IMR-90 (cell line): ENCODE results near the gene EXOC6B. TPM values are rescaled to one million over a fixed set of nuclear protein-coding genes. Genes with fewer than 3 reads are reported as not detected.

Experiments used
- ATAC-seq: fragments of 200-7000 bp; cut with Tn5 transposase; 2 replicates; pipeline ENCODE4 v1.9.1; 2020; ENCODE audit warnings: low read depth, mild to moderate bottlenecking, moderate library complexity
- BruUV-seq: library from RNA; stranded (reverse); fragments of 400-500 nt; replicated peaks from 2 replicates; lab custom pipeline; 2021; lab: Mats Ljungman, UMichigan
- CTCF ChIA-PET: fragments of 300-600 bp; formaldehyde crosslinking; extraction: SDS; loops from one replicate; lab custom pipeline; 2021; ENCODE audit warnings: antibody characterized with exemption; lab: Yijun Ruan, JAX
- POLR2A ChIA-PET: fragments of 300-600 bp; sonication (Branson Sonifier 250); formaldehyde crosslinking; loops from one replicate; lab custom pipeline; 2022; ENCODE audit warnings: antibody characterized with exemption; ENCODE audit not compliant: unreplicated experiment; lab: Charles Lee
- DNase-seq: peaks from one replicate; pipeline ENCODE4 v3.0.0; 2013
- H2AFZ ChIP-seq: replicated peaks from 2 replicates; pipeline ENCODE3; 2013; ENCODE audit warnings: low read length, mild to moderate bottlenecking; ENCODE audit not compliant: poor library complexity
- H2AK5ac ChIP-seq: 2 replicates; pipeline ENCODE4 v1.6.1; 2013; ENCODE audit warnings: low read depth, low read length, inconsistent platforms
- H2AK9ac ChIP-seq: replicated peaks from 2 replicates; pipeline ENCODE3; 2013; ENCODE audit warnings: mild to moderate bottlenecking, low read depth, low read length, moderate library complexity; ENCODE audit not compliant: poor library complexity
- H2BK120ac ChIP-seq: 2 replicates; pipeline ENCODE4 v1.6.1; 2013; ENCODE audit warnings: low read depth, low read length, inconsistent platforms
- H2BK15ac ChIP-seq: 3 replicates; pipeline ENCODE4 v1.6.1; 2013; ENCODE audit warnings: low read depth, low read length, inconsistent platforms
- H2BK20ac ChIP-seq: 2 replicates; pipeline ENCODE4 v1.6.1; 2013; ENCODE audit warnings: low read depth, mild to moderate bottlenecking, inconsistent platforms, low read length, moderate library complexity
- H2BK5ac ChIP-seq: 2 replicates; pipeline ENCODE4 v1.6.1; 2013; ENCODE audit warnings: mild to moderate bottlenecking, low read depth, low read length, inconsistent platforms; ENCODE audit not compliant: poor library complexity, severe bottlenecking
- H3K14ac ChIP-seq: replicated peaks from 2 replicates; pipeline ENCODE4 v1.6.1; 2013; ENCODE audit warnings: low read depth, low read length, inconsistent platforms
- H3K18ac ChIP-seq: 2 replicates; pipeline ENCODE4 v1.6.1; 2013; ENCODE audit warnings: low read depth, low read length, control low read depth
- H3K23ac ChIP-seq: 2 replicates; pipeline ENCODE4 v1.6.1; 2013; ENCODE audit warnings: low read depth, low read length, inconsistent platforms
- H3K27ac ChIP-seq: 2 replicates; pipeline ENCODE4 v1.5.1; 2013; ENCODE audit warnings: mild to moderate bottlenecking, control low read depth, low read length; ENCODE audit not compliant: insufficient read depth
- H3K27me3 ChIP-seq: 2 replicates; pipeline ENCODE4 v1.6.1; 2013; ENCODE audit warnings: low read length; ENCODE audit not compliant: control insufficient read depth, insufficient read depth
- H3K36me3 ChIP-seq: 2 replicates; pipeline ENCODE4 v1.6.1; 2013; ENCODE audit warnings: low read length, mixed read lengths; ENCODE audit not compliant: control insufficient read depth, insufficient read depth
- H3K4ac ChIP-seq: 2 replicates; pipeline ENCODE4 v1.6.1; 2013; ENCODE audit warnings: low read depth, low read length, inconsistent platforms
- H3K4me1 ChIP-seq: 2 replicates; pipeline ENCODE4 v1.6.1; 2013; ENCODE audit warnings: low read length, mixed read lengths; ENCODE audit not compliant: control insufficient read depth, insufficient read depth
- H3K4me2 ChIP-seq: 2 replicates; pipeline ENCODE4 v1.6.1; 2013; ENCODE audit warnings: low read depth, mild to moderate bottlenecking, control low read depth, low read length, moderate library complexity
- H3K4me3 ChIP-seq: 2 replicates; pipeline ENCODE4 v1.5.1; 2013; ENCODE audit warnings: low read depth, mild to moderate bottlenecking, control low read depth, low read length, moderate library complexity; ENCODE audit not compliant: insufficient read depth
- H3K56ac ChIP-seq: 2 replicates; pipeline ENCODE4 v1.6.1; 2013; ENCODE audit warnings: low read length, inconsistent platforms; ENCODE audit not compliant: insufficient read depth; ENCODE audit errors: extremely low read depth
- H3K79me1 ChIP-seq, 2 experiments: 2 replicates each; pipeline ENCODE4 v1.6.1; 2013; ENCODE audit warnings: low read length in 2 of 2, inconsistent platforms in 1 of 2, low read depth in 1 of 2
- H3K9ac ChIP-seq: 2 replicates; pipeline ENCODE4 v1.6.1; 2013; ENCODE audit warnings: low read depth, low read length, control low read depth
- H3K9me1 ChIP-seq: 2 replicates; pipeline ENCODE4 v1.6.1; 2013; ENCODE audit warnings: low read length, inconsistent platforms; ENCODE audit not compliant: insufficient read depth
- H3K9me3 ChIP-seq: 2 replicates; pipeline ENCODE4 v1.6.1; 2013; ENCODE audit warnings: low read length; ENCODE audit not compliant: control insufficient read depth, insufficient read depth
- H4K20me1 ChIP-seq: 2 replicates; pipeline ENCODE4 v1.6.1; 2013; ENCODE audit warnings: low read length, inconsistent platforms; ENCODE audit not compliant: insufficient read depth
- H4K5ac ChIP-seq: 2 replicates; pipeline ENCODE4 v1.6.1; 2013; ENCODE audit warnings: mild to moderate bottlenecking, low read depth, low read length, control low read depth
- H4K8ac ChIP-seq, 2 experiments: 2 replicates each; pipeline ENCODE4 v1.6.1; 2013; ENCODE audit warnings: low read depth in 2 of 2, low read length in 2 of 2, control low read depth in 1 of 2, inconsistent platforms in 1 of 2
- H4K91ac ChIP-seq: 2 replicates; pipeline ENCODE4 v1.6.1; 2013; ENCODE audit warnings: low read depth, low read length, inconsistent platforms; ENCODE audit not compliant: insufficient read depth
- BHLHE40 ChIP-seq: fragments of 150-350 bp; IDR thresholded peaks from 2 replicates; pipeline ENCODE4 v1.6.1; 2016; ENCODE audit warnings: mild to moderate bottlenecking, low read depth, low read length
- CEBPB ChIP-seq: IDR thresholded peaks from 2 replicates; pipeline ENCODE4 v1.6.1; 2012; ENCODE audit warnings: low read depth, low read length, improper control_type of control experiment
- CHD1 ChIP-seq: IDR thresholded peaks from 2 replicates; pipeline ENCODE4 v1.6.1; 2012; ENCODE audit warnings: low read depth, low read length, improper control_type of control experiment
- CTCF ChIP-seq: conservative IDR thresholded peaks from 2 replicates; pipeline ENCODE4 v1.5.1; 2012; ENCODE audit warnings: mild to moderate bottlenecking, low read depth, low read length, improper control_type of control experiment
- ELK1 ChIP-seq: fragments of 150-350 bp; IDR thresholded peaks from 2 replicates; pipeline ENCODE4 v1.6.1; 2016; ENCODE audit warnings: low read depth, mild to moderate bottlenecking, low read length, moderate library complexity, borderline replicate concordance
- MAFK ChIP-seq: IDR thresholded peaks from 2 replicates; pipeline ENCODE4 v1.6.1; 2012; ENCODE audit warnings: low read depth, low read length, improper control_type of control experiment
- MAZ ChIP-seq: IDR thresholded peaks from 2 replicates; pipeline ENCODE4 v1.6.1; 2012; ENCODE audit warnings: low read depth, mild to moderate bottlenecking, low read length, improper control_type of control experiment, moderate library complexity, borderline replicate concordance
- MXI1 ChIP-seq: IDR thresholded peaks from 2 replicates; pipeline ENCODE4 v1.6.1; 2012; ENCODE audit warnings: low read depth, mild to moderate bottlenecking, low read length, moderate library complexity, borderline replicate concordance
- POLR2A ChIP-seq: IDR thresholded peaks from 2 replicates; pipeline ENCODE4 v1.6.1; 2012; ENCODE audit warnings: mild to moderate bottlenecking, low read depth, low read length
- RAD21 ChIP-seq: IDR thresholded peaks from 2 replicates; pipeline ENCODE4 v1.6.1; 2012; ENCODE audit warnings: low read length, improper control_type of control experiment
- RCOR1 ChIP-seq: IDR thresholded peaks from 2 replicates; pipeline ENCODE4 v1.6.1; 2012; ENCODE audit warnings: mild to moderate bottlenecking, low read length, improper control_type of control experiment; ENCODE audit not compliant: insufficient replicate concordance
- RFX5 ChIP-seq: IDR thresholded peaks from 2 replicates; pipeline ENCODE4 v1.8.0; 2012; ENCODE audit warnings: low read depth, mild to moderate bottlenecking, low read length, moderate library complexity
- USF2 ChIP-seq: fragments of 150-350 bp; IDR thresholded peaks from 2 replicates; pipeline ENCODE4 v1.6.1; 2017; ENCODE audit warnings: mild to moderate bottlenecking, antibody characterized with exemption, low read length, low read depth
- WGBS, 2 experiments: methylation state at CpG; one replicate each; pipeline versions ENCODE4 v1.1.5 to v1.1.7; 2013; ENCODE audit warnings: missing lambda C conversion rate in 2 of 2; ENCODE audit not compliant: insufficient read length in 1 of 2; ENCODE audit errors: extremely low coverage in 2 of 2; 5-methylcytosine and 5-hydroxymethylcytosine counted together
- dilution Hi-C: fragments of 300-500 bp; cut with HindIII; formaldehyde crosslinking; loops from one replicate; pipeline ENCODE4 v1.14.3; 2018; ENCODE audit warnings: low sequenced_read_pairs; ENCODE audit not compliant: unreplicated experiment
- in situ Hi-C: fragments of 300-500 bp; cut with MboI; formaldehyde crosslinking; loops from 3 replicates; pipeline ENCODE4 v1.14.3; 2019; ENCODE audit warnings: low sequenced_read_pairs, inconsistent platforms, mixed read lengths
- intact Hi-C: fragments of 100-400 bp; cut with micrococcal nuclease; formaldehyde crosslinking; loops from 2 replicates; pipeline ENCODE4 v1.10.0; 2022
- polyA plus RNA-seq, 3 experiments: library from polyadenylated mRNA; depleted of rRNA; stranded (reverse); fragments of >200 nt; gene quantifications; 2 replicates each; pipeline ENCODE4 v1.2.3, GENCODE V29; 2012; ENCODE audit warnings: low replicate concordance in 1 of 3
- total RNA-seq: library from RNA; depleted of rRNA; stranded (reverse); fragments of >200 nt; gene quantifications from 2 replicates; pipeline ENCODE4 v1.2.3, GENCODE V29; 2012

The EXOC6B gene
- total and polyA plus RNA-seq, 2 of the 4 experiments (the other 2 are of a cell fraction) = 10.2 to 29.4 TPM

GRCh38 chr2:72754628-72755320 is 71.1 kb downstream of the EXOC6B start:
- dilution Hi-C loops = no loop called here
- CTCF ChIA-PET = interaction anchor here (0.6 to 0.9 kb wide), 2 partner anchors 108 to 122 kb away, joined by 3 to 5 read pairs; no protein-coding TSS in a partner anchor

More at GRCh38 chr2:72754628-72755320, 71.1 kb downstream of the EXOC6B start:
- POLR2A ChIA-PET = no interaction called here
- no peak overlapping the region for H4K5ac ChIP-seq
- H4K8ac ChIP-seq = no peak overlapping the region
- H3K79me1 ChIP-seq = peaks cover 3 to 6% of the 10 kb centered on the region in 2 experiments; a peak in 2 of 4 replicates
- no peak overlapping the region for H4K91ac ChIP-seq
- H3K4me1 ChIP-seq = peaks cover 4% of the 10 kb centered on the region
- no peak overlapping the region for H3K9ac ChIP-seq
- no peaks in the 10 kb centered on the region for H3K36me3 ChIP-seq
- H3K4ac ChIP-seq = no peak overlapping the region
- intact Hi-C loops = no loop called here
- ATAC-seq (no peak), DNase-seq (no peak)
- no peak overlapping the region for H2AK9ac ChIP-seq
- in situ Hi-C loops = no loop called here
- no peak overlapping the region for H3K27ac ChIP-seq
- H3K56ac ChIP-seq = no peak overlapping the region
- H3K27me3 ChIP-seq = no peaks in the 10 kb centered on the region
- H3K23ac ChIP-seq = no peak overlapping the region
- BruUV-seq = no TSS peak
- no peak overlapping the region for H3K4me3 ChIP-seq
- no peak overlapping the region for H2BK5ac ChIP-seq
- WGBS, 2 experiments = no CpG with 5 or more reads among the region's 3 CpGs
- H2BK120ac ChIP-seq = no peak overlapping the region
- no peaks in the 10 kb centered on the region for H3K9me1 ChIP-seq
- TF ChIP-seq RFX5 (no peak), MAZ (no peak), RAD21 (no peak), USF2 (no peak), RCOR1 (no peak), ELK1 (no peak), CEBPB (no peak), MXI1 (no peak), POLR2A (no peak), CTCF (no peak), CHD1 (no peak), MAFK (no peak), BHLHE40 (no peak)
- no peak overlapping the region for H2AFZ ChIP-seq
- H3K9me3 ChIP-seq = no peaks in the 10 kb centered on the region
- H3K18ac ChIP-seq = no peak overlapping the region
- no peak overlapping the region for H3K4me2 ChIP-seq
- no peak overlapping the region for H2AK5ac ChIP-seq
- H3K14ac ChIP-seq = no peak overlapping the region
- H2BK20ac ChIP-seq = no peak overlapping the region
- no peak overlapping the region for H2BK15ac ChIP-seq
- H4K20me1 ChIP-seq = no peaks in the 10 kb centered on the region; the same call in 1 of the 2 replicates
